CD4-positive, alpha-beta T cell (primary cell): ENCODE data around the gene RNF113B. TPM values are rescaled to one million over a fixed set of nuclear protein-coding genes. Genes with fewer than 3 reads are reported as not detected.

Experiments
- ATAC-seq: fragments of 200-7000 bp; cut with Tn5 transposase; one replicate; pipeline ENCODE4 v1.10.0; 2022; ENCODE audit warnings: mild to moderate bottlenecking; ENCODE audit not compliant: poor library complexity
- CTCF ChIA-PET: fragments of 350-600 bp; sonication (Branson Sonifier 250); formaldehyde crosslinking; loops from one replicate; lab custom pipeline; 2021; ENCODE audit warnings: antibody characterized with exemption, inconsistent platforms; lab: Charles Lee
- POLR2A ChIA-PET: fragments of 350-600 bp; sonication (Branson Sonifier 250); formaldehyde crosslinking; loops from one replicate; lab custom pipeline; 2021; ENCODE audit warnings: antibody characterized with exemption, inconsistent platforms; lab: Charles Lee
- DNase-seq, 14 experiments: peaks; one replicate each; pipeline ENCODE4 v3.0.0-alpha.2; 2013 to 2020; ENCODE audit warnings: mixed read lengths in 2 of 14
- H3K27ac ChIP-seq, 2 donors: one replicate each; pipeline versions ENCODE4 v1.5.1 to v1.7.0; 2013; ENCODE audit warnings: low read length in 2 of 2, low read depth in 1 of 2, mild to moderate bottlenecking in 1 of 2
- H3K27me3 ChIP-seq, 2 experiments: 1 replicate in 1 of 2; 2 replicates in 1 of 2; pipeline versions ENCODE4 v1.6.1 to v1.7.0; 2013; ENCODE audit warnings: low read length in 2 of 2, control low read depth in 1 of 2, mild to moderate bottlenecking in 1 of 2, moderate library complexity in 1 of 2; ENCODE audit not compliant: insufficient read depth in 2 of 2, control insufficient read depth in 1 of 2
- H3K36me3 ChIP-seq: one replicate; pipeline ENCODE4 v1.6.1; 2013; ENCODE audit warnings: low read length, control low read depth; ENCODE audit not compliant: insufficient read depth
- H3K4me1 ChIP-seq: one replicate; pipeline ENCODE4 v1.6.1; 2013; ENCODE audit warnings: low read length, control low read depth; ENCODE audit not compliant: insufficient read depth
- H3K4me3 ChIP-seq: one replicate; pipeline ENCODE4 v1.5.1; 2013; ENCODE audit warnings: mild to moderate bottlenecking, low read length, moderate library complexity
- H3K9me3 ChIP-seq, 2 experiments: 1 replicate in 1 of 2; 2 replicates in 1 of 2; pipeline versions ENCODE4 v1.6.1 to v1.7.0; 2013; ENCODE audit warnings: low read length in 2 of 2, mild to moderate bottlenecking in 2 of 2, control low read depth in 1 of 2, moderate library complexity in 1 of 2; ENCODE audit not compliant: control insufficient read depth in 1 of 2, insufficient read depth in 1 of 2
- H3K27ac Mint-ChIP-seq: one replicate; pipeline ENCODE4 v1.8.0; 2020; ENCODE audit warnings: mixed read lengths
- H3K27me3 Mint-ChIP-seq: one replicate; pipeline ENCODE4 v1.8.0; 2021; ENCODE audit warnings: mixed read lengths
- H3K36me3 Mint-ChIP-seq: one replicate; pipeline ENCODE4 v1.8.0; 2021; ENCODE audit warnings: low read depth, mixed read lengths
- H3K4me1 Mint-ChIP-seq: one replicate; pipeline ENCODE4 v1.8.0; 2021; ENCODE audit warnings: low read depth, mixed read lengths
- H3K4me3 Mint-ChIP-seq: one replicate; pipeline ENCODE4 v1.8.0; 2020; ENCODE audit warnings: mild to moderate bottlenecking, mixed read lengths
- H3K9me3 Mint-ChIP-seq: one replicate; pipeline ENCODE4 v1.8.0; 2020; ENCODE audit warnings: mixed read lengths
- CTCF ChIP-seq: fragments of 200-600 bp; IDR thresholded peaks from one replicate; pipeline ENCODE4 v1.8.0; 2022; ENCODE audit warnings: antibody characterized with exemption, mild to moderate bottlenecking
- intact Hi-C, 2 experiments: fragments of 100-400 bp; cut with DNase I in 1 of 2; cut with micrococcal nuclease in 1 of 2; formaldehyde crosslinking; loops; one replicate each; pipeline versions ENCODE4 v1.15.1 to v1.9.0; 2023 to 2025; cut with DNase I, micrococcal nuclease
- total RNA-seq, 174 experiments: library from RNA in 2 of 174; stranded (reverse) in 2 of 174; gene quantifications; one replicate each; pipeline ENCODE4 v1.2.3 and lab custom pipeline; 2021 to 2026

The RNF113B gene
- total RNA-seq, 2 experiments from 2014 or later: not detected

DNA sequence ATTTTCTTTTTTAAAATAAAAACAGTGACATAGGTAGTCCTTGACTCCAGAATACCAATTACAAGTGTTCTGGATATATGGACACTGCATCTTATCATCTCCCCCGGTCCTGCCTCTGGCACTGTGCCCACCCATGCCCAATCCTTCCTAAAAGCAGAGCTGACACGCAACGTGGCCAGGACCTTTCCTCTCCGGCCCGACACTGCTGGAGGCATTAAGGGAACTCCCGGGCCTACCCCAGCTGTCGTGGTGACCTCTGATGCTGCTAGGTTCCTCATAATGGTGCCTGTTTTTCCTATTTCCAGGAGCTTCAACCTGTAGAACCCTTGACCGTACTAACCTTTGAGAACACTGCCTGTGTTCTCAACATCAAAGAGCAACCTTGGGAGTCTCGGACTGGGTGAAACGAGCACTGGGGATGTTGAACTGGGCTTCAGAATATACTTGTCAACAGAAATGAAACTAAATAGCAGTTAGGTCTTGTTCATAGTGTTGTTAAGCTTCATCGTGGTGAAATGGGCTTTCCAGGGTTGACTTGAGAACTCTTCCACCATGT is 13.9 kb upstream of the RNF113B start:
- POLR2A ChIA-PET: no interaction called here
- TF ChIP-seq CTCF: no peak
- Mint-ChIP-seq H3K4me3 (no peak overlapping the region), H3K4me1 (no peaks in the 10 kb centered on the region), H3K9me3 (no peaks in the 10 kb centered on the region), H3K27me3 (peaks cover 18% of the 10 kb centered on the region), H3K27ac (no peak overlapping the region), H3K36me3 (no peaks in the 10 kb centered on the region)
- CTCF ChIA-PET: no interaction called here
- no peaks in the 10 kb centered on the region for H3K36me3 ChIP-seq
- DNase-seq (no peak), ATAC-seq (no peak)
- no peaks in the 10 kb centered on the region for H3K4me1 ChIP-seq
- intact Hi-C loops: no loop called here
- H3K9me3 ChIP-seq: no peaks in the 10 kb centered on the region
- H3K27ac ChIP-seq: no peak overlapping the region
- H3K27me3 ChIP-seq: no peaks in the 10 kb centered on the region
- no peak overlapping the region for H3K4me3 ChIP-seq

DNA sequence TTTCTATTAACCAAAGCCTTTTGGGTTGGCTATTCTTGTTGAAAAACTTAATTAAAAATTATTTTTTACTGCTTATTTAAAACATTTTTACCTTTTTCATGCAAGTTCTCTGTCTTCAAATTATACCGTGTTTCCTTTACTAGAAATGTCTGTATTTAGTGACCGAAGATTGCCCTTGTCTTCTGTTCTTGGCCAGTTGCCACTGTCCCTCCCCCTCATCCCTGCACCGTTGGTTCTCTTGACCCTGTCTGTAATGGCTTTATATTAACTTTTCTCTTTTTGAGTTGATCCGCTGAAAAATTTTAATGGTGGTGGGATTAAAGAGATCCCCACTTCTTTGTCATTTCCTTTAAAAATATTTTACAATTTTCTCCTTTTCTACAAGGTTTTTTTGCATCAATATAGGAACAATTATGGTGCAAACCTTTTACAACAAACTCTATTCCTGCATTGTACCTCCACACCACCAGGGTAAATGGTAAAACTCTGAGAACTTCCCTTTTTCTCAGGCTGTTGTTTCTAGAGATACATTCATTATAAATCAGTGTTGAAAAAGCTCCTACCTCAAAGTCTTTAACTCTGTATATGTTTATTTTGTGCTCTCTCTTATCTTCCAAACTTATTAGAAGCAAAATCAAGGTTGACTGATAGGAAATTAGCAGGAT is 12.9 kb upstream of the RNF113B start:
- Mint-ChIP-seq H3K4me3 (no peak overlapping the region), H3K9me3 (no peaks in the 10 kb centered on the region), H3K4me1 (no peaks in the 10 kb centered on the region), H3K36me3 (no peaks in the 10 kb centered on the region), H3K27me3 (peaks cover 18% of the 10 kb centered on the region), H3K27ac (no peak overlapping the region)
- no peaks in the 10 kb centered on the region for H3K9me3 ChIP-seq
- H3K4me3 ChIP-seq: no peak overlapping the region
- H3K36me3 ChIP-seq: no peaks in the 10 kb centered on the region
- no peak overlapping the region for H3K27ac ChIP-seq
- DNase-seq: no peak
- no peaks in the 10 kb centered on the region for H3K27me3 ChIP-seq
- ChIA-PET POLR2A (no interaction called here), CTCF (no interaction called here)
- H3K4me1 ChIP-seq: no peaks in the 10 kb centered on the region
- TF ChIP-seq CTCF: no peak
- intact Hi-C loops: no loop called here
- no peak for ATAC-seq

- ChIA-PET CTCF (no interaction called here), POLR2A (no interaction called here)
- H3K4me3 Mint-ChIP-seq: no peak overlapping the region
- H3K27me3 Mint-ChIP-seq: peaks cover 17% of the 10 kb centered on the region
- no peak overlapping the region for H3K27ac Mint-ChIP-seq
- no peak overlapping the region for H3K27ac ChIP-seq
- DNase-seq (no peak), ATAC-seq (no peak)
- TF ChIP-seq CTCF: no peak
- H3K4me1 Mint-ChIP-seq: no peaks in the 10 kb centered on the region
- no peaks in the 10 kb centered on the region for H3K9me3 ChIP-seq
- no peaks in the 10 kb centered on the region for H3K9me3 Mint-ChIP-seq
- H3K4me3 ChIP-seq: no peak overlapping the region
- intact Hi-C loops: no loop called here
- H3K27me3 ChIP-seq: peaks cover 0 to 1% of the 10 kb centered on the region in 2 experiments
- no peaks in the 10 kb centered on the region for H3K36me3 ChIP-seq
- H3K4me1 ChIP-seq: no peaks in the 10 kb centered on the region
- no peaks in the 10 kb centered on the region for H3K36me3 Mint-ChIP-seq
Observed at GRCh38 chr13:98188544-98189166, 11.6 kb upstream of the RNF113B start.
